OCI-LY7 (cell line): Measurements from ENCODE around the gene ZSCAN9. TPM values are rescaled to one million over a fixed set of nuclear protein-coding genes. Genes with fewer than 3 reads are reported as not detected.

Experiments
- BruUV-seq: library from RNA; stranded (reverse); fragments of 400-500 nt; replicated peaks from 2 replicates; lab custom pipeline; 2021; lab: Mats Ljungman, UMichigan
- CTCF ChIA-PET: fragments of 300-600 bp; sonication (Branson Sonifier 250); formaldehyde crosslinking; loops from one replicate; lab custom pipeline; 2022; ENCODE audit warnings: antibody characterized with exemption; ENCODE audit not compliant: unreplicated experiment; lab: Charles Lee
- POLR2A ChIA-PET: fragments of 300-600 bp; sonication (Branson Sonifier 250); formaldehyde crosslinking; loops from one replicate; lab custom pipeline; 2022; ENCODE audit warnings: antibody characterized with exemption; lab: Charles Lee
- DNase-seq: peaks from one replicate; pipeline ENCODE4 v3.0.0-alpha.2; 2015; ENCODE audit warnings: low spot score
- H2AFZ ChIP-seq: fragments of 200-600 bp; sonication (generic), shearing (Covaris generic); 2 replicates; pipeline ENCODE4 v1.6.1; 2014; ENCODE audit warnings: mild to moderate bottlenecking, antibody characterized with exemption, low read length, moderate library complexity
- H3K27ac ChIP-seq: fragments of 200-600 bp; sonication (generic); 2 replicates; pipeline ENCODE4 v1.5.1; 2014; ENCODE audit warnings: mixed run types, low read depth, mild to moderate bottlenecking, moderate library complexity, low read length, inconsistent platforms; ENCODE audit not compliant: poor library complexity, severe bottlenecking
- H3K36me3 ChIP-seq: fragments of 200-600 bp; sonication (generic); 2 replicates; pipeline ENCODE4 v1.6.1; 2014; ENCODE audit warnings: mild to moderate bottlenecking, antibody characterized with exemption, low read length, moderate library complexity, mixed read lengths; ENCODE audit not compliant: insufficient read depth
- H3K4me1 ChIP-seq: fragments of 200-600 bp; sonication (generic); 2 replicates; pipeline ENCODE4 v1.5.1; 2014; ENCODE audit warnings: mild to moderate bottlenecking, low read length; ENCODE audit not compliant: insufficient read depth, poor library complexity, severe bottlenecking
- H3K4me2 ChIP-seq: fragments of 200-600 bp; sonication (generic); 2 replicates; pipeline ENCODE4 v1.6.1; 2014; ENCODE audit warnings: mild to moderate bottlenecking, low read length
- H3K4me3 ChIP-seq: fragments of 200-600 bp; sonication (generic); 2 replicates; pipeline ENCODE4 v1.5.1; 2014; ENCODE audit warnings: mild to moderate bottlenecking, low read depth, low read length; ENCODE audit not compliant: poor library complexity, severe bottlenecking
- H3K79me2 ChIP-seq: fragments of 200-600 bp; sonication (generic); 2 replicates; pipeline ENCODE4 v1.6.1; 2016; ENCODE audit warnings: low read depth, mild to moderate bottlenecking, low read length, moderate library complexity, mixed read lengths; ENCODE audit not compliant: insufficient read depth
- H3K9me2 ChIP-seq: fragments of 200-600 bp; sonication (generic); 2 replicates; pipeline ENCODE4 v1.6.1; 2016; ENCODE audit warnings: mild to moderate bottlenecking, low read length, mixed read lengths; ENCODE audit not compliant: insufficient read depth
- H3K9me3 ChIP-seq: fragments of 200-600 bp; sonication (generic); 2 replicates; pipeline ENCODE4 v1.6.1; 2014; ENCODE audit warnings: mild to moderate bottlenecking, mixed run types, low read length, mixed read lengths
- H4K20me1 ChIP-seq: fragments of 200-600 bp; sonication (generic); 2 replicates; pipeline ENCODE4 v1.6.1; 2014; ENCODE audit warnings: mild to moderate bottlenecking, antibody characterized with exemption, low read length, moderate library complexity, mixed read lengths; ENCODE audit not compliant: insufficient read depth
- EZH2phosphoT487 ChIP-seq: fragments of 200-600 bp; sonication (generic); IDR thresholded peaks from 2 replicates; pipeline ENCODE4 v1.6.1; 2018; ENCODE audit warnings: low read depth, borderline replicate concordance, mild to moderate bottlenecking, mixed run types, antibody characterized with exemption, low read length, moderate library complexity, mixed read lengths
- intact Hi-C: fragments of 100-400 bp; cut with micrococcal nuclease; formaldehyde crosslinking; loops from one replicate; pipeline ENCODE4 v1.10.0; 2022; ENCODE audit not compliant: unreplicated experiment
- total RNA-seq, 2 experiments: library from RNA; depleted of rRNA in 1 of 2; stranded (reverse); fragments of >200 nt in 1 of 2; shearing (Covaris generic) in 1 of 2; gene quantifications; 2 replicates each; pipeline ENCODE4 v1.2.3, GENCODE V29; 2014 to 2022
- TF ChIP-seq, protein P1 (sequence below): fragments of 200-600 bp; sonication (generic); conservative IDR thresholded peaks from 2 replicates; pipeline ENCODE4 v1.5.1; 2014; ENCODE audit warnings: mild to moderate bottlenecking, antibody characterized with exemption, low read length, moderate library complexity, mixed read lengths

Gene ZSCAN9
- total RNA-seq, 2 experiments from 2014 or later, result 3.1 to 9.0 TPM

DNA sequence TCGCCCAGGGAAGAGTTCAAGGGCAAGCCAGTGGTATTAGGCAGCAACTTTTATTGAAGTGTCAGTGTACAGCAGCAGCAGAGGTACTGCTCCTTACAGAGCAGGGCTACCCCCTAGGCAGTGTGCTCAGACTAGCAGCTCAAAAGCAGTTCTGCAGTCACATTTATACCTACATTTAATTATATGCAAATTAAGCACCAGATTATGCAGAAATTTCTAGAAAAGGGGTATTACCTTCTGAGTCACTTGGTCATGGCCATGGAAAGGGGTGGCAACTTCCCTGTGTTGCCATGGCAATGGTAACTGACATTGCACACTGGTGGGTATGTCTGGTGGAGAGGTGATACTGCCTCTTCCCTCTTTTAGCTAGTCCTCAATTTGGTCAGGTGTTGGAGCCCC lies 29.0 kb downstream of the ZSCAN9 start:
- intact Hi-C loops, result loop anchor here (5.0 kb wide), 1 partner anchor 98 kb away; no protein-coding TSS in a partner anchor
- no TSS peak for BruUV-seq
- Histone ChIP-seq H3K4me3 (no peak overlapping the region), H4K20me1 (0 out of 2 replicates have a peak, but pooled peaks cover 4% of the 10 kb centered on the region), H2AFZ (no peak overlapping the region), H3K4me2 (no peak overlapping the region), H3K79me2 (peaks cover 16% of the 10 kb centered on the region), H3K9me3 (peaks cover 4% of the 10 kb centered on the region; the same call in 1 of the 2 replicates), H3K9me2 (no peaks in the 10 kb centered on the region), H3K36me3 (peaks cover 6% of the 10 kb centered on the region; the same call in 1 of the 2 replicates), H3K27ac (no peak overlapping the region), H3K4me1 (peaks cover 21% of the 10 kb centered on the region)
- DNase-seq, result no peak
- TF ChIP-seq EZH2phosphoT487, result no peak
- TF ChIP-seq, protein P1, sequence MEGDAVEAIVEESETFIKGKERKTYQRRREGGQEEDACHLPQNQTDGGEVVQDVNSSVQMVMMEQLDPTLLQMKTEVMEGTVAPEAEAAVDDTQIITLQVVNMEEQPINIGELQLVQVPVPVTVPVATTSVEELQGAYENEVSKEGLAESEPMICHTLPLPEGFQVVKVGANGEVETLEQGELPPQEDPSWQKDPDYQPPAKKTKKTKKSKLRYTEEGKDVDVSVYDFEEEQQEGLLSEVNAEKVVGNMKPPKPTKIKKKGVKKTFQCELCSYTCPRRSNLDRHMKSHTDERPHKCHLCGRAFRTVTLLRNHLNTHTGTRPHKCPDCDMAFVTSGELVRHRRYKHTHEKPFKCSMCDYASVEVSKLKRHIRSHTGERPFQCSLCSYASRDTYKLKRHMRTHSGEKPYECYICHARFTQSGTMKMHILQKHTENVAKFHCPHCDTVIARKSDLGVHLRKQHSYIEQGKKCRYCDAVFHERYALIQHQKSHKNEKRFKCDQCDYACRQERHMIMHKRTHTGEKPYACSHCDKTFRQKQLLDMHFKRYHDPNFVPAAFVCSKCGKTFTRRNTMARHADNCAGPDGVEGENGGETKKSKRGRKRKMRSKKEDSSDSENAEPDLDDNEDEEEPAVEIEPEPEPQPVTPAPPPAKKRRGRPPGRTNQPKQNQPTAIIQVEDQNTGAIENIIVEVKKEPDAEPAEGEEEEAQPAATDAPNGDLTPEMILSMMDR, result no peak
- ChIA-PET CTCF (no interaction called here), POLR2A (interaction anchor here (0.5 to 3.0 kb wide), 4 partner anchors 13 to 116 kb away, joined by 3 to 24 read pairs (median 9); partner anchors contain the start of gene ZSCAN26)

DNA sequence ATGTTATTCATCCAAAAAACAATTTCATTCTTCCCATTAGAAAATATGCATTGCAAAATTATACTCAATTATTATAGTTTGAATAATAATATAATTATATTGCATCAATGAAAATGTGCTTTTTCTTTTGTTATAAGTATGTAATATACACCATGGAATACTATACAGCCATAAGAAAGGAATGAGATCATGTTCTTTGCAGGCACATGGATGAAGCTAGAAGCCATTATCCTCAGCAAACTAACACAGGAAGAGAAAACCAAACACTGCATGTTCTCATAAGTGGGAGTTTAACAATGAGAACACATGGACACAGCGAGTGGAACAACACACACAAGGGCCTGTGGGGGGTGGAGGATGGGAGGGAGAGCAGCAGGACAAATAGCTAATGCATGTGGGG lies 32.0 kb downstream of the ZSCAN9 start:
- H3K9me2 ChIP-seq, result no peaks in the 10 kb centered on the region
- H3K79me2 ChIP-seq, result no peaks in the 10 kb centered on the region
- no peaks in the 10 kb centered on the region for H4K20me1 ChIP-seq
- POLR2A ChIA-PET, result no interaction called here
- intact Hi-C loops, result no loop called here
- CTCF ChIA-PET, result no interaction called here
- no peak for TF ChIP-seq EZH2phosphoT487
- TF ChIP-seq, protein P1, result no peak
- H3K36me3 ChIP-seq, result no peaks in the 10 kb centered on the region
- no peak overlapping the region for H2AFZ ChIP-seq
- no peak overlapping the region for H3K4me3 ChIP-seq
- H3K4me1 ChIP-seq, result peaks cover 10% of the 10 kb centered on the region
- no TSS peak for BruUV-seq
- no peak overlapping the region for H3K27ac ChIP-seq
- no peak overlapping the region for H3K4me2 ChIP-seq
- H3K9me3 ChIP-seq, result peaks cover 4% of the 10 kb centered on the region; the same call in 1 of the 2 replicates
- no peak for DNase-seq

DNA sequence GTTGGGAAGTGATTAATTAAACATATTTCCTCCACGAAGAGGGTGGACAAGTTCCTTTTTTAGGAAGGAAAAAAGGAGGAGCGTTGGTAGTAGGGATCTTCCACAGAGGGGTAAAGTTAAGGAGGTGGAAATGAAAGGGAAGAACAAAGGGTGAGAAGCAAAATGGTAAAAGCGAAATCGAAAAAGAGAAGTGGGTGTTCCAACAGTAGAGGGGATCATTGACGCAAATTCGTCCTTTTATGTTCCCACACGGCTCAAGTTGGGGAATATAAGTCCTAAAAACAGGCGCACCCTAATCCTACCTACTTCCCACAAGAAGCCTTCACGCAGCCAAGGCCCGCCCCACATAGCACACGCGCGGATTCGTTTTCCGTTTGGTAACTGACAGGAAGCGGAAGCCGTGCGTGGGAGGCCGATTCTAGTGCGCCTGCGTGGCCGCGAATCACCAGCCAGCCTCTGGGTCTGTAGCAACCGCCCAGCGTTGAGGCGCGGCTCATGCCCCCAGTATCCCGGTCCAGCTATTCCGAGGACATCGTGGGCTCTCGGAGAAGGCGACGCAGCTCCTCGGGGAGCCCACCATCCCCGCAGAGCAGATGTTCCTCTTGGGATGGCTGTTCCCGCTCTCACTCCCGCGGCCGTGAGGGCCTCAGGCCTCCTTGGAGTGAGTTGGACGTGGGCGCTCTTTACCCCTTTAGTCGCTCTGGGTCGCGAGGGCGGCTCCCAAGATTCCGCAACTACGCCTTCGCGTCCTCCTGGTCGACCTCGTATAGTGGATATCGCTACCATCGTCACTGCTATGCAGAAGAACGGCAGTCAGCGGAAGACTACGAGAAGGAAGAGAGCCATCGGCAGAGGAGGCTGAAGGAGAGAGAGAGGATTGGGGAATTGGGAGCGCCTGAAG lies 34.1 kb downstream of the ZSCAN9 start, which contains the start of gene NKAPL:
NKAPL (plus strand) TSS at position 421 of the 901 bp plus-strand sequence; CDS start at position 496, 75 bp downstream.
- BruUV-seq, result no TSS peak
- Histone ChIP-seq H3K4me2 (no peak within 1 kb of the TSS), H3K27ac (no peak within 1 kb of the TSS), H3K36me3 (no peaks in the 10 kb centered on the region), H3K9me2 (no peaks in the 10 kb centered on the region), H2AFZ (no peak within 1 kb of the TSS), H3K4me3 (no peak within 1 kb of the TSS), H3K4me1 (no peaks in the 10 kb centered on the region), H4K20me1 (no peaks in the 10 kb centered on the region), H3K79me2 (no peaks in the 10 kb centered on the region), H3K9me3 (no peaks in the 10 kb centered on the region)
- DNase-seq, result no peak
- CTCF ChIA-PET, result no interaction called here
- TF ChIP-seq, protein P1, result no peak
- no peak for TF ChIP-seq EZH2phosphoT487
- POLR2A ChIA-PET, result no interaction called here
- intact Hi-C loops, result no loop called here
